Measurements from ENCODE around the gene EGFL7. TPM values are rescaled to one million over a fixed set of nuclear protein-coding genes. Genes with fewer than 3 reads are reported as not detected.

EGFL7 gene
- total RNA-seq, 2 experiments from 2014 or later: 0.28 to 0.30 TPM

DNA sequence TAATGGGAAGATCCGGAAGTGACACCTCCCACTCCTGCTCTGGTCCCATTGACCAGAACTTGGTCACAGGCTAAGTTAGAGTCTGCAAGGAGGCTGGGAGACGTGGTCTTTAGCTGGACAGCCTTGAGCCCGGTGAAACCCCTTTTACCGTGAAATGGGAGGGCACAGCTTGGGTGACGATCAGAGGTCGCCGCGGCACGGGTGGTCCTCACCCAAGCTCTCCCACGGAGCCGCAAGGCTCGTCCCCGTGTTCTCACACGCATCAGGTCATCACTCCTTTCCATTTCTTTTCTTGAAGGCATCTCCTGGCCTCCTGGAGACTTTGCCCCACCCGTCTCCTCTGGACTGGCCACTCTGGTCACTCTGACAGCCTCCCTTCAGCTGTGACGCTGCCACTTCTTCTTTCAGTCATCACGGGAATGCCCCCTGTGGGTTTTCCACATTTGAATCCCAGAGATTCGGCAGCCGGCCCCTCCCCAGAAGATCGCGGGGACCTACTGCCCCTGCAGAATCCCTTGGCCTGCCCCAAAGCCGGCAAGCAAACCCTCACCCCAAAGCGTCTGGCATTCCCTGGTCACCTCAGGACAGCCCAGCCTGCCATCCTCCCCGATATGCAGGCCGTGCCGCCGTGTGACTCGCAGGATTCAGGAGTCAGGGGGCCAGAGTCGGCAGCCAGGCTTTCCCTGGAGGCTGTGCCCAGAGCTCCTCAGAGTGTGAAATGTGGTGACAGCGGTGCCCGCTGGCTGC, 18.9 kb upstream of the EGFL7 start:
- peaks cover 2% of the 10 kb centered on the region for H3K4me1 Mint-ChIP-seq
- peaks cover 26% of the 10 kb centered on the region for H3K27me3 Mint-ChIP-seq
- DNase-seq: no peak
- no peaks in the 10 kb centered on the region for H3K36me3 Mint-ChIP-seq (ENCODE audit: low read depth)
- H3K9me3 Mint-ChIP-seq: no peaks in the 10 kb centered on the region
- H3K4me3 Mint-ChIP-seq: no peak overlapping the region
- H3K27ac Mint-ChIP-seq: no peak overlapping the region
- ChIA-PET POLR2A (interaction anchor here (1.5 kb wide), 1 partner anchor 160 kb away, joined by 3 read pairs; no protein-coding TSS in a partner anchor), CTCF (interaction anchor here (1.1 to 1.7 kb wide), 3 partner anchors 17 to 281 kb away, joined by 4 read pairs; partner anchors contain the start of gene DNLZ)

DNA sequence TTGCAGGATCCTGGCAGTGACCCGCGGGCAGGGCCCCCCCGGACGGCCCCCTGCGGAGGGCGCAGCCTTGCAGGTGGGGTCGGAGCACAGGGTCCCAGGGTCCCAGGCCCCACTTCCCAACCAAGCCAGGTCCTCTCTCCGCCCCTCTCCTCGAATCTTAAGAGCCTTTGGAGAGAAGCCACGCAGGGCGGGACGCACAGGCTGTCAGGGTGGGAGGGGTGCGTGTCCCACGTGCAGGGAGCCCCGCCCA, 18.4 kb upstream of the EGFL7 start:
- Mint-ChIP-seq H3K4me3 (no peak overlapping the region), H3K27ac (no peak overlapping the region), H3K27me3 (peaks cover 30% of the 10 kb centered on the region), H3K36me3 (ENCODE audit: low read depth) (no peaks in the 10 kb centered on the region), H3K9me3 (no peaks in the 10 kb centered on the region), H3K4me1 (peaks cover 2% of the 10 kb centered on the region)
- CTCF ChIA-PET: interaction anchor here (1.5 to 1.7 kb wide), 2 partner anchors 18 to 281 kb away, joined by 4 read pairs; partner anchors contain the start of gene DNLZ
- POLR2A ChIA-PET: interaction anchor here (1.5 kb wide), 1 partner anchor 160 kb away, joined by 3 read pairs; no protein-coding TSS in a partner anchor
- DNase-seq: no peak

DNA sequence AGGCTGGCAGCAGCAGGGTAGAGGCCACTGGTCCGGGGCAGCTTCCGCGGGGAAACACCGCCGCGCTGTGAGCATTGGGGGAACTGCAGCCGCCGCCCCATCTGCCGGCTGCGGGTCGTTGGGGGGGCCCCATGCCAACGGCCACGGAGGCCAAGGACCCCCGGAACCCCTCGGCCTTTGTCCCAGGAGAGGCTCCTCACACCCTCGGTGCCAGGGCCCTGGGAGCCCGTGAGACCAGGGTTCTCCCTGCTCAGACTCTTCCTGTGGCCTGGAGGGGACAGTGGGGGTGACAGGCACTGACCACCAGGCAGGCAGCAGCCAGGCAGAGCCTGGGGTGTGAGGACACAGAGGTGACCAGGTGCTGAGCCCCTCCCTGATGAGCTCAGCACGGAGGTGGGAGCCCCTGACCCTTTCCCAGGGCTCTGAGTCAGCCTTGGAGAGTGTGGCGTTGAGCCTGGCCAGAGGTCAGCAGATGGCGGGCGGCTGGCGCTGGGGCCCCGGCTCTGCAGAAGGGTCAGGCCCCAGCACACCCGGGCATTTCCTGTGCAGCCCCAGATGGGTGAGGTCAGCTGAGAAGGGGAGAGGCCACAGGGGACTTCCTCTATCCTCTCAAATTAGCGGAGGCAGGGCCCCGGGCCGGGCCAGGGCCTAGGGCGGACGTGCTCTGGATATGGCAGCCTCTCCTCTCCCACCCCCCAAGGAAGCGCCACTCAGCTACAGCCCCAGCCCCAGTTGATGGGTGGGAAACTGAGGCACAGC, 17.9 kb upstream of the EGFL7 start:
- H3K27me3 Mint-ChIP-seq: peaks cover 31% of the 10 kb centered on the region
- DNase-seq: peak; percentile 79
- no peak overlapping the region for H3K4me3 Mint-ChIP-seq
- no peaks in the 10 kb centered on the region for H3K9me3 Mint-ChIP-seq
- ChIA-PET CTCF (interaction anchor here (1.5 to 1.7 kb wide), 2 partner anchors 18 to 282 kb away, joined by 4 read pairs; partner anchors contain the start of gene DNLZ), POLR2A (interaction anchor here (1.5 kb wide), 1 partner anchor 161 kb away, joined by 3 read pairs; no protein-coding TSS in a partner anchor)
- no peaks in the 10 kb centered on the region for H3K36me3 Mint-ChIP-seq (ENCODE audit: low read depth)
- H3K4me1 Mint-ChIP-seq: peaks cover 2% of the 10 kb centered on the region
- no peak overlapping the region for H3K27ac Mint-ChIP-seq

DNA sequence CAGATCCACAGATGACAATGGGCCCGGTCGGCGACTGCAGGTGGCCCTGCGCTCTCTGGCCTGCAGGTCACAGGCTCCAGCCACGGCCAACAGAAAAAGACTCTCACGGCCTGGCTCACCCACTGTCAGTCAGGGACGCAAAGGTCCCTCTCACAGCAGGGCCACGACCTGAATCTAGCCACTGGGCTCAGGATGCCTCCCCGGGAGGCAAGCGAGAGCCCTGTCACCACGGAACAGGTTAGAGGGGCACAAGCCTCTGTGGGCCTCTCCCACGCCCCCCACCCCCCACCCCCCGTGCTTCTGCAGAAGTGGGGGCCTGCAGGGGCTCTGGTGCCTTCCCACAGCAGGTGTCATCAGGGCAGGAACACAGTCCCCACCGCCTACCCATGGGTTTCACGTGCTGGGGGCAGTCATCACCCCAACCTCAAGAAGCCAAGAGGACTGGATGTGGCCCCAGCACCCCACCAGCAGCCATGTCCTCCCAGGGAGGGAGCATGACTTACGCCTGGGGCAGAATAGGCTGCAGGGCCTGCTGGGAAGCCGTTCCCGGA, 17.3 kb upstream of the EGFL7 start:
- Mint-ChIP-seq H3K4me1 (peaks cover 2% of the 10 kb centered on the region), H3K27me3 (peaks cover 33% of the 10 kb centered on the region), H3K27ac (no peak overlapping the region), H3K4me3 (no peak overlapping the region), H3K36me3 (ENCODE audit: low read depth) (no peaks in the 10 kb centered on the region), H3K9me3 (no peaks in the 10 kb centered on the region)
- DNase-seq: no peak
- ChIA-PET POLR2A (no interaction called here), CTCF (interaction anchor here (1.7 kb wide), 1 partner anchor 282 kb away, joined by 4 read pairs; the partner anchor contains the start of gene DNLZ)

DNA sequence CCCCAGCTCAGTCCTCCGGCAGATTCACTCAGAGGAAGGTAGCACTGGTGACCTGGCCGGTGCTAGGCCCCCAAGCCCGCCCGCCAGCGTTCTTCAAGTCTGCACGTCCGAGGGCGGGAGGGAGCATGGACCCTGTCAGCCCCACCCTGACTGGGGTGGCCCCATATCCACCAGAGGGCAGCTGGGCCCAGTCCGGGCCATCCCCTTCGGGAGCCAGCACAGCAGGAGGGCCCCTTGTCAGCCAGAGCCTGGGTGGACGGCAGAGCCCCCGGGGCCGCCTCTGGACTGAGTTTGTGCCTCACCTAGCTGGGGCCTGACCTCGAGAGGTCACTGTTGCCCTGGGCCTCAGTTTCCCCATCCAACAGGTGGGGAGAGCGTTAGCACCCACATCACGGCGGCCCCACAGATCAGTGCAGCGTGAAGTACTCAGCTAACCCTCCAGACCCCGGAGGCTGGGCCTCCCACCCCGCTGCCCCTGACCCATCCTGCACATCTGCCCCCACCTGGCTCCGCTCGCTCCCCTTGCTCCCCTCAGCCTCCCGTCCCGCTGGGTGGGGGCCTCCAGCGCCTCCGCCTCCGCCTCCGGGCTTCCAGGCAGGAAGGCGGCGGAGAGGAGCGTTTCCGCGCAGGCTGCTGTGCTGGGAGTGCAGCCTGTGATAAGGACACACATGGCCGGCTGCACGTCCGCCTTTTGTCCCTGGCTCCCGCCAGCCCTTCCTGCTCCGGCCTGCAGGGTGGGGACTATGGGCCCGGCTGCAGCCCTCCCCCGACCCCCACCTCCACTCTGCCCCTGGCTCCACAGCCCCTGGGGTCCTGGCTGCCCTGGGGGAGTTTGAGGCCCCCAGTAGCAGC, 16.6 kb upstream of the EGFL7 start:
- Mint-ChIP-seq H3K27me3 (peaks cover 35% of the 10 kb centered on the region), H3K36me3 (ENCODE audit: low read depth) (no peaks in the 10 kb centered on the region), H3K9me3 (no peaks in the 10 kb centered on the region), H3K27ac (no peak overlapping the region), H3K4me1 (peaks cover 2% of the 10 kb centered on the region), H3K4me3 (no peak overlapping the region)
- POLR2A ChIA-PET: no interaction called here
- no peak for DNase-seq
- CTCF ChIA-PET: interaction anchor here (2.2 kb wide), 1 partner anchor 162 kb away, joined by 9 read pairs; no protein-coding TSS in a partner anchor

DNA sequence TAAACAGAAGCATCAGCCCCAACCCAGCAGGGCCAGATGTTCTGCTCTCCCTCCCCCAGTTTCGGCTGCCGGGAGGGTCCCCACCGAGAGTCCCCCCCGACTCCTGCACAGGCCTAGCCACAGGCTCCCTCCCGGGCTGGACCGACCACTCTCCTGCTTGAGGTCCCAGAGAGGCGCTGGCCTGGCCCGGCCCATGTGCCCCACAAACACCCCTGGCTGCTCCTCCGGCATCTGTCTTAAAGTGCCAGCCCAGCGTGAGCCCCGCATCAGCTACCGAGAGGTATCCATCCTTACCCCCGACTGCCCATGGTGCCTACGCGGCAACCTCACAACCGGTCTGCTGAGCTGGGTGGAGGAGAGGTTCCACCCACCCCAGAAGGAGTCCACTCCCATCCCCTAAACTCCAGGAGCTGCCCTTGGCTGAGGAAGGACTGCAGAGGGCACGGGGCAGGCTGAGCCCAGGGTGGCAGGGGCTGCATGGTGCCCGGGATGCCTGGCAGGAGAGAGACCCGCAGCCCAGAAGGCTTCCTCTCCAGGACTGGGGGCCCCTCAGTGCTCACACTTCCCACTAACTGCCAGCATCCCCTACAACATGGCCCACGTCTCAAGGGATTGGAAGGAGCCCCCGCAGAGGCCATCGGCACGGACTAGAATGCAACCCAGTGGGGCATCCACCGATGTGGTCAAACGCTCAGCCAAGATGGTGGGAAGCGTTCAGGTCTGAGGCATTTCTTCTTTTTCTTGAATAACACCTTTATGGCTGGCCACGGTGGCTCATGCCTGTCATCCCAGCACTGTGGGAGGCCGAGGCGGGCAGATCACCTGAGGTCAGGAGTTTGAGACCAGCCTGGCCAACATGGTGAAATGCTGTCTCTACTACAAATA, 15.6 kb upstream of the EGFL7 start:
- CTCF ChIA-PET: interaction anchor here (2.2 kb wide), 1 partner anchor 163 kb away, joined by 9 read pairs; no protein-coding TSS in a partner anchor
- DNase-seq: no peak
- POLR2A ChIA-PET: no interaction called here
- no peak overlapping the region for H3K4me3 Mint-ChIP-seq
- peaks cover 2% of the 10 kb centered on the region for H3K4me1 Mint-ChIP-seq
- H3K27ac Mint-ChIP-seq: no peak overlapping the region
- H3K36me3 Mint-ChIP-seq (ENCODE audit: low read depth): no peaks in the 10 kb centered on the region
- no peaks in the 10 kb centered on the region for H3K9me3 Mint-ChIP-seq
- H3K27me3 Mint-ChIP-seq: peaks cover 35% of the 10 kb centered on the region

DNA sequence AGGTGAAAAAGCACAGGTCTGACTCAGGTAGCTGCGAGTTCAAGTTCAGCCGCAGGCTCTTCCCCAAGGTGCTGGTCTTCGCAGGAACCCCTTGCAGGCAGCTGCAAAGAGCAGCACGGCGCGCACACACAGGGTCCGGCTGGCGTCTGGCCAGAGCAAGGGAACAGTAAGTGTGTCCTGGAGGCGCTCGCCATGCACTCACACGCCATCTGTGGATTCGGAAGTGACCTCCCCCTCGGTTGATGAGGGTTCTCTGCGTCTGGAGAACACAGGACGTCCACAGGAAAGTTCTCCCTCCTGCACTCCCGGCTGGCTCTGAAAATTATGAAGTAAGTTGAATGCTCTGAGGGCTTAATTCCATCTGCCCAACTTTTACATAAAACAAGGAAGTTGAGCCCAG, 14.0 kb upstream of the EGFL7 start:
- no peak overlapping the region for H3K4me3 Mint-ChIP-seq
- DNase-seq: no peak
- ChIA-PET CTCF (no interaction called here), POLR2A (interaction anchor here (0.6 kb wide), 1 partner anchor 159 kb away, joined by 3 read pairs; no protein-coding TSS in a partner anchor)
- H3K27me3 Mint-ChIP-seq: peaks cover 22% of the 10 kb centered on the region
- H3K36me3 Mint-ChIP-seq (ENCODE audit: low read depth): no peaks in the 10 kb centered on the region
- H3K9me3 Mint-ChIP-seq: no peaks in the 10 kb centered on the region
- H3K27ac Mint-ChIP-seq: no peak overlapping the region
- H3K4me1 Mint-ChIP-seq: no peaks in the 10 kb centered on the region

DNA sequence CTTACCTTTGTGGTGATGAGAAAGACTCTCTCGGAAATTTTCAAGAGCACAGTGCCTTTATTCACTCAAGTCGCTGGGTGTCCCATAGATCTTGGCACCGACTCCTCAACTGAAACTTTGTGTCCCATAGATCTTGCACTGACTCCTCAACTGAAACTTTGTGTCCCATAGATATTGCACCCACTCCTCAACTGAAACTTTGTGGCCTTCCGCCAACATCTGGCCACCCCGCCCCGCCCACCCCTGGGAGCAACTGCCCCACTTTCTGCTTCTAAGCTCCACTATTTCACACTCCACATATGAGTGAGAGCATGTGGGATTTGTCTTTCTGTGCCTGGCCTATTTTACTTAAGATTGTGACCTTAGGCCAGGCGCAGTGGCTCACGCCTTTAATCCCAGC, 12.7 kb upstream of the EGFL7 start:
- Mint-ChIP-seq H3K9me3 (no peaks in the 10 kb centered on the region), H3K4me1 (no peaks in the 10 kb centered on the region), H3K36me3 (ENCODE audit: low read depth) (no peaks in the 10 kb centered on the region), H3K27me3 (peaks cover 19% of the 10 kb centered on the region), H3K27ac (no peak overlapping the region), H3K4me3 (no peak overlapping the region)
- no peak for DNase-seq
- ChIA-PET CTCF (no interaction called here), POLR2A (no interaction called here)

DNA sequence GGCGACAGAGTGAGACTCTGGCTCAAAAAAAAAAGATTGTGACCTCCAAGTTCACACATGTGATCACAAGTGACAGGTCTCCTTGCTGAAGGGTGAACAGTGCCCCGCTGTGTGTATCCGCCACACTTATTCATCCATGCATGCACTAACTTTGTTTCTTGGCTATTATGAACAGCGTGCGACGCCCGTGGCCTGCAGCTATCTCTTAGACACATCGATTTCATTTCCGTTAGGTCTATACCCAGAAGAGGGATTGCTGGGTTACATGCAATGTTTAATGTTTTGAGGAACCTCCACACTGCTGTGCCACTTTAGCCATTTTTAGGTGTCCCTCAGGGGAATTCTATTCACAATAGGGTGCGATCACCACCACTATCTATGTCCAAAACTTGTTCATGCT, 12.1 kb upstream of the EGFL7 start:
- Mint-ChIP-seq H3K27me3 (peaks cover 18% of the 10 kb centered on the region), H3K27ac (no peak overlapping the region), H3K9me3 (no peaks in the 10 kb centered on the region), H3K4me1 (no peaks in the 10 kb centered on the region), H3K36me3 (ENCODE audit: low read depth) (no peaks in the 10 kb centered on the region), H3K4me3 (no peak overlapping the region)
- DNase-seq: no peak
- ChIA-PET CTCF (no interaction called here), POLR2A (no interaction called here)

DNA sequence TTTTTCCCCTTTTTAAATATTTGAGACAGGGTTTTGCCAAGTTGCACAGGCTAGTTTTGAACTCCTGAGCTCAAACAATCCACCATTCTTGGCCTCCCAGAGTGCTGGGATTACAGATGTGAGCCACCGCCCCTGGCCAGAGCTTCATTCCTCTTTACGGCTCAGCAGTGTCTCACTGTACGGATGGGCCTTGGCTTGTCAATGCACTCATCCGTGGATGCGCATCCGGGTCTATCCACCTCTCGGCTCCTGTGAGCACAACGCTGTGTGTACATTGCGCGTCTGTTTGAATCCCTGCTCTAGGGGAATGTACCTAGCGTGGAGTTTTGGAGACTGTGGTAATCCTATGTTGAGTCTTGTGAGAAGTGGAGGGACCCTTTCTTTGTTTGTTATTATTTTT, 10.9 kb upstream of the EGFL7 start:
- H3K36me3 Mint-ChIP-seq (ENCODE audit: low read depth): no peaks in the 10 kb centered on the region
- no peak for DNase-seq
- no peak overlapping the region for H3K27ac Mint-ChIP-seq
- no peaks in the 10 kb centered on the region for H3K9me3 Mint-ChIP-seq
- ChIA-PET POLR2A (no interaction called here), CTCF (no interaction called here)
- H3K27me3 Mint-ChIP-seq: peaks cover 26% of the 10 kb centered on the region
- peaks cover under 1% of the 10 kb centered on the region for H3K4me1 Mint-ChIP-seq
- H3K4me3 Mint-ChIP-seq: no peak overlapping the region

DNA sequence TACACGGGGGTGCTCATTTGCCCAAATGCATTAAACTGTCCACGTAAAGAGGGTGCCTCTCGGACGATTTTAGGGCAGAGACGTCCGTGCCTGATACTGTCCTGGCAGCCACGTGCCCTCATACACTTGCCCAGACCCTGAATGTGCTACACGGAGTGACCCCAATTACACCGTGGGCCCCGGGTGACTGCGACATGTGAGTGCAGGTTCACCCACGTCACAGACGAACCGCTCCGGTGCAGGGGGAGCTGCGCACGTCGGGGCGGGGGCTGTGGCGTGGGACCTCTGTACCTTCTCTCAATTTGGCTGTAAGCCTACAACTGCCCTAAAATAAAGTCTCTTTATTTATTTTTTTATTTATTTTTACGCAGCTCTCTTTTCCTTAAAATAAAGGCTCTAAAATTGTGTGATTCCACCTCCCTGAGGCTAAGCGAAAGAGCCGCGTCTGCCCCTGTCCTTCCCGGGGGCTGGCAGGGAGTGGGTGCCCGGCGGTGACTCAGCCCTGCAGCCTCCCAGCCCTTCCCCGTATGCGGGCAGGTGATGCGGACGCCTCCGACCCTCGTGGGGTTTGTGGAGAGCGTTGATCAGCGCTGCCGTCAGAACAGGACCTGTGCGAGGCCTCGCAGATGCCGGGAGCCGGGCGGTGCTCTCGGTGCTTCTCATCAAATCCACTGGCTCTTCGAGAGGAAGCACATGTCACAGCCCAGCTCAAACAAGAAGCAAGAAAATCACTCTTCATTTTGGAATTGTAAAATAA, 9.2 kb upstream of the EGFL7 start:
- ChIA-PET CTCF (no interaction called here), POLR2A (no interaction called here)
- H3K4me3 Mint-ChIP-seq: no peak overlapping the region
- no peaks in the 10 kb centered on the region for H3K36me3 Mint-ChIP-seq (ENCODE audit: low read depth)
- peaks cover 3% of the 10 kb centered on the region for H3K4me1 Mint-ChIP-seq
- no peaks in the 10 kb centered on the region for H3K9me3 Mint-ChIP-seq
- peaks cover 37% of the 10 kb centered on the region for H3K27me3 Mint-ChIP-seq
- DNase-seq: no peak
- no peak overlapping the region for H3K27ac Mint-ChIP-seq
